Occipital lobe (tissue), 2 donors: ENCODE data around the gene PHLPP1. TPM values are rescaled to one million over a fixed set of nuclear protein-coding genes. Genes with fewer than 3 reads are reported as not detected.
A peak's percentile ranks its signal among the peaks of the same experiment; 100 is the strongest.
"Not testable (repeated sequence)": the region's sequence is repeated elsewhere in the genome, so short reads cannot be mapped to it uniquely, and the experiment has no call there.

Source experiments
- DNase-seq: peaks from one replicate; lab custom pipeline; 2025; lab: John Stamatoyannopoulos, UW
- total RNA-seq: library from RNA; depleted of rRNA; stranded (reverse); fragments of >200 nt; gene quantifications from one replicate; pipeline ENCODE4 v1.2.3, GENCODE V29; 2014

PHLPP1 gene
- total RNA-seq, 1 donor from 2014 or later: 22.6 TPM

DNA sequence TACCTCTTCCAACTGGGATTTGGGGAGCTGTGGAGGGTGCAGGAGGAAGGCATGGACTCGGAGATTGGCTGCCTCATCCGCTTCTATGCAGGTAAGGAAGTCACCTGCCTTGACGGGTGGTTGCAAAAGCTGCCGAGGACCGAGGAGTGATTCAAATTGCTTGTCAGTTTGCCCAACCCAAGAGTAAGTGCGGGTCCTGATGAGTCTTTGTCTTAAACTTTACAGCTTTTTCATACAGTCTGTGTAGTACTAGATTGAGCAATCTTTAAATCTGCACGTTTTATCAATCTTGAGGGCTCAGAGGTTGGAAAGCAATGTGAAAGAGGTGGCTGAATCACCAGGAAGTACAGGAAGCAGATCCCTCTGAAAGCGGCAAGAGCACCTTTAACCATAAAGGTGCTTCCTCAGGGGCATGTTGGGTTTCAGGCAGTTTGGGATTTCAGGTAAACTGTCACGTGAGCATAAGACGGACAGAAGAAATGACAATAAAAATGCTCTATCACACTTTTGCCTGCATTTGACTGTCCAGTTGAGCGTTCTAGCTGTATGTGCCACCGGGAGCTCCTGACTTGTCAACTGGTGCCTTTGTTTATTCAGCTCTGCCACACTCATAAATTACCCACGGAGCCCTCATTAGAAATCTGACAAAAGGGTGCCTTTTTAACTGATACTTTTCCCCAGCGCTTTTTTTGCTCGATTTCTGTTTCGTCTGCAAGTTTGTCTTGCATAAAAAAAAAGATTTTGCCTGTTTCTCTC, 2.0 kb downstream of the PHLPP1 start:
- DNase-seq: peak; percentile 15

DNA sequence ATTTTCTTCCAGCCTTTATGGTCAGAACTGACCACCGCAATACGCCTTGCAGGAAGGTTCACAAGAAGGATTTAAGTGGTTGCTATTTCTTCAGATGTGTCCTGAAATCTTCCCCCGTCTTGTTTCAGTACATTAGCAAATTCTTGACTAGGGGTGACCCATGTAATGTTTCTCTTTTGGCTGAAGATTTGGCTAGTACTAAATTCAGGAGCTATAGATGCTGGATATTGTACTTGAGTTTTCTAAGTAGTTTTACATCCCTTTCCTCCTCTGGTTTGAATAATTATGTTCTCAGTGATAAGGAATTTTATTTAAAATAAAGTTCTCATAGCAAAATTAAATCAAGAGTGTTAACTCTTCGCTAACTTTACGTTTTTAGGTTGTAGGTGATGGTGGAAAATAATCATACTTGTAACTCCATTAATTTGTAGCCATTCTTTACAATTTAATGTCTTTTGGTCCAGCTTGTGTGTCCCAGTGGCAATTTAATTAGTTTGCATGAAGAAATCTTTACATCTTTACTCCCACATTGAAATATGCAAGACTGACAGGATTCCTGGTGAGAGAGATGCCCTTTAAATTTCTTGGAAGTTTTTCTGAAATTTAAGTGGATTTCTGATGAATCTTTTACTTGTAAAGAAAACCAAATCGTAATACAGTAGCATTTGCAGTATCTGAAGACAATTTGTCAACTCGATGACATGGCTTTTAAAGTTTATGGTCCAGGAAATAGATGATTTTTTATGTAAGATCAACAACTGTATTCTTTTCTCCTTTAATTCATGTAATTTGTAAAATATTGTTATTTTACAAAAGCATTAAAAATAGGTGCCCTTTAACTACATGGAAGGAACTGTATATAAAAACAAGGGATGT, 2.8 kb downstream of the PHLPP1 start:
- DNase-seq: no peak

- DNase-seq: no peak
Measured at GRCh38 chr18:62720048-62720447, 4.7 kb downstream of the PHLPP1 start.

DNA sequence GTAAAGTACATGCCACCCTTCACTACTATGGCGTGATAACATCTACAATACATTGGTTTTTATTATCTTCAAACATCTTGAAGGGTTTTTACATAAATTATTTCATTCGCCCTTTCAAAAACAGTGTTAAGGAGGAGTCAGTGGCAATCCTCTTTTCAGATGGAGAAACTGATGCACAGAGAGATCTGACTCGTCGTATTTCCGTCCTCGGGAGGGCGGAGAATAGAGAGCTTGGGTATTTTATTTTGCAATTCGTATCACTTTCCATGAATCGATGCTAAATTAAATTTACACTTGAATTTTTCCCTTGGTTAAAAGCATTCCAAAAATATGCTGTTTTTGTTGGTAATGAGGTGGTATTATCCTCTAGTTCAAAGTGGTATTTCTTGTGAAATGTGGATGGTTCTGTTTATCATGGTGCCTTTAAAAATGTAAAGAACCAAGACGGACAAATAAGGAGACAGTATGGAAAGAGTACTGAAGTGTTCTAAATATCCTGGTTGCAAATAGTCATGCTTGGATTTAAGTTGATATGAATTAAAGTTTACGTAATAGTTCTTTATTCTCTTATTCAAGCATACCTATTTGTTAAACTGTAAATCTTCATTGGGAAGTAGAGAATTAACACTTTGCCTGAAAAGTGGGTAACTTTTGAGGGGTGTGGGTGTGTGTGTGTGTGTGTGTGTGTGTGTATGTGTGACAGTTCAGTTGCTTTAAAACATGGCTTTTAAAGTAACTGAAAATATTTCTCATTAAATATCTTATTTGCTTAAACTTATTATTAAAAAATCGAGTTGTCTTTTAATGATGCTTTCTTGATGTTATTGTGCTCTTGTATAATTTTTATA, 5.6 kb downstream of the PHLPP1 start:
- no peak for DNase-seq

GRCh38 chr18:62721839-62722795, 6.8 kb downstream of the PHLPP1 start:
- DNase-seq: no peak

DNA sequence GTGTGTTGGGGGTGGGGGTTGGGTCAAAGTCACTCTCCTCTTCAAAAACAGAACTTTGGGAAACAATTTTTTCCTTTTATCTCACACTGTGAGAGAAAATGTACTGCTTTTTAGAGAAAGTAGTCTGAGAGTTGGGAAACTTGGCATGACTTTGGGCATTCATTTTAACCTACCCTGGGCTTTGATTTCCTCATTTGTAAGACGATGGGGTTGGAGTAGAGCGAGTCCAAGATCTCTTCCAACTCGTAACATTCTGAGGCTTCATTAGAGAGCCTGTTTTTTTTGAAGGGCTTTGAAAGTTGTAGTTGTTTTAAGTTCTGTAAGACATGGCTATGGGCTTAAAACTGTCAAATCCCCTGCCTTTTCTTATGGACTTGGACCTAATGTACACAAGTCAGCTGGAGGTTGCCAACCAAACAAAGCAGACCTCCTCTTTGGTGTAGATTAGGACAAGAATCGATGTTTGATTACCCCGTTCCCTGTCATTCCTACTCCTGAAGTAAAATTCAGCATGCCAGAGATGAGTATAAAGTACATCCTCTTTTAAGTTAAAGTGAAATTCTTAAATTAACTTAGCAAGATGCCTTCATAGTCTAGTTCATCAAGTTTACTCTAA, 8.4 kb downstream of the PHLPP1 start:
- DNase-seq: no peak

DNA sequence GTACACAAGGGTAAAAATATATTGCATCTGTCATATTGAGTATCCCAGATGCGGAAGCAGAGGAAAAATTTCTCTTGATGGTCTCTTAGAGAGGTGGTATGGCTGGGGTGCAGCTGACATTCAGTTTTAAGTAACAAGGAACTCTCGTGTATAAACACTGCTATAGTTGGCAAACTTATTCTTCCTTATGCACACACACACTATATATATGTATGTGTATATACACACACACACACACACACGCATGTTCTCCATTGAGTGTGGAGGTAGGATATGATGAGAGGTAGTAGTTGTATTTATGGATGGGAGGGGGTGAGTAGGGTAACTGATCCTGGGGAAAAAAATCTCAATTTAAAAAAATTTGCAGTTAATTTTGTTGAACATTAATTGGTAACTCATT, 10.6 kb downstream of the PHLPP1 start:
- no peak for DNase-seq

DNA sequence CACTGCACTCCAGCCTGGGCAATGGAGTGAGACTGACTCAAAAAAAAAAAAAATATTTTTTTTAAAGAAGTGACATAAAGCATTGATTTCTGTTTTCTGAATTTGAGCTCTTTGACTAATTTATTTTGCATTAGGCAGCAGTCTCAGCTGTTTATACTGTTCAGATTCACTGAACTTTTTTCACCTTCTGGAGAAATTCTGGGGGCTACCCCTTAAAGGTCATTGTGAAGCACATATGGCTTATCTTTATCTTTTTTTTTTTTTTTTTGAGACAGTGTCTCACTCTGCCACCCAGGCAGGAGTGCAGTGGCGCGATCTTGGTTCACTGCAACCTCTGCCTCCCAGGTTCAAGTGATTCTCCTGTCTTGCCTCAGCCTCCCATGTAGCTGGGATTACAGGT, 12.9 kb downstream of the PHLPP1 start:
- DNase-seq: no peak

DNA sequence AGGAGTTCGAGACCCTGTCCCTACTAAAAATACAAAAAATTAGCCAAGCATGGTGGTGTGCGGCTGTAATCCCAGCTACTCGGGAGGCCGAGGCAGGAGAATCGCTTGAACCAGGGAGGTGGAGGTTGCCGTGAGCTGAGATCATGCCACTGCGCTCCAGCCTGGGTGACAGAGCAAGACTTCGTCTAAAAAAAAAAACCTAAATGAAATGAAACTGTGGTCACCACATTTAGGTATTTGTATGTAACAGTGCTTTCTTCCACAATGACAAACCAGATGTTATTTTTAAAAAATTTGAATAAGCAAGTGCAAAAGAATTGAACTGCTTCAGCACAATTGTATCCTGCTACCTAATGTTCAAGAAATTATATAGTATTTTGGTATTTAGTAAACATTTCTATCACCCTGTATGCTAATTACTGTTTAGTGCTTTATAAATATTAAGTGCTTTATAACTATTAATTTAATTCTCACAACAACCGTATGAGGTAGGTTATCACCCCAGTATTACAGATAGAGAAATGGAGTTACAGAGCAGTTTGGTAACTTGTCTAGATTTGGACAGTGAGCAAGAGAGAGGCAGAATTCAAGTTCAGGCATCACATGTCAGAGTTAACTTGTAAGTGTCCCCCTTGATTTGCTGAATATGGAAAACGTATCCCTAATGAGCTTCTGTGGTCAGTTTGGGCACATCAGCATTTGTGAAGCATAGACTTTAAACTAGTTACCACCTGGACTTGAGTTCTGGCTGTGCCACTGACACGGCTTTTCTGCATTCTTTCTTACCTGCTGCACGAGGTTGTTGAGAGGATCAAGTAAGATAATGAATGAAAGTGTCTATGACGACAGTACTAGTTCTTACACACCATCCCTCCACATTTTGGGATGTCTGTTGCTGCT, 14.4 kb downstream of the PHLPP1 start:
- no peak for DNase-seq

GRCh38 chr18:62730941-62731340, 15.6 kb downstream of the PHLPP1 start:
- no peak for DNase-seq

DNA sequence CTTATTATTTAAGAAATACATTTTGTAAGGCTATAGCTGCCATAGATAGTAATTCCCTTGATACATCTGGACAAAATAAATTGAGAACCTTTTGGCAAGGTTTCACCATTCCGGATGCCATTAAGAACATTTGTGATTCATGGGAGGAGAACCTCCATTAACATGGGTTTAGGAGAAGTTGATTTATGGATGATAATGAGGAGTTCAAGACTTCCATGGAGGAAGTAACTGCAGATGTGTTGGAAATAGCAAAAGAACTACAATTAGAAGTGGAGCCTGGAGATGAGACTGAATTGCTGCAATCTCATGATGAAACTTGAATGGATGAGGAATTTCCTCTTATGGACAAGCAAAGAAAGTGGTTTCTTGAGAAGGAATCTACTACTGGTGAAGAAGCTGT, 17.3 kb downstream of the PHLPP1 start:
- DNase-seq: no peak

DNA sequence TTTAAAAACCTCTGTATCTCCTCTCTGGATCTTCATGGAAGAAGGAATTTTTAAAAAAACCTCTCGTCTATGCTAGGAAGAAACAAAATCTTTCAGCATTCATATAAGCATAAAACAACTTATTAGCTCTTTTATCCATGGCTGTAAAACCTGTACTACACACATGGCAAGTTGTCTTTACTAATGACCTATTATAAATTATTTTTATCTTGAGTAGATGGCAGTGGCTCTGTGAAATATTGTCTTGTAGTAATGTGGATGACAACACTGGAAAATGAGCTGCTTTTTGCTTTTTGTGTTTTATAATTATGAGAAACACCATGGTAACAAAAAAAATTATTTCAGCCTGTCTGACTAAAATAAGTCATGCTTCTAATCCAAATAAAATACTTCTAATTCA, 18.9 kb downstream of the PHLPP1 start:
- no peak for DNase-seq

DNA sequence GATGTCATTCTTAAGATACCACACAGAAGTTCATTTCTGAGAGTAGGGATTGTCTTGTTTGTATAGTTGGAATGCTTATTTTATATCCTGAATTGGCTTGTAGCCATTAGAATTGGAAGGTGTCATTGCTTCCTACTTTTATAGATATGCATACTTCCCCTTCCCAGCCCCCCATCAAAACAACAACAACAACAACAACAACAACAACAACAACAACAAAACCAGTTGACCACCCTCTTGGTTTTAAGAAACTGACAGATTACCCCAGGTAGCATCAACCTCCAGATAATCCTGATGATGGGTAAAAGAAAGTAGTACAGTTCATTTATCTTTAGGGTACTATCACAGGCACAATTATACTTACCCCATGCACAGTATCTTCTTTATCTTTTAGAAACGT, 20.0 kb downstream of the PHLPP1 start:
- no peak for DNase-seq

GRCh38 chr18:62736077-62736855, 20.9 kb downstream of the PHLPP1 start:
- no peak for DNase-seq

GRCh38 chr18:62737241-62737873, 22.0 kb downstream of the PHLPP1 start:
- DNase-seq: no peak

DNA sequence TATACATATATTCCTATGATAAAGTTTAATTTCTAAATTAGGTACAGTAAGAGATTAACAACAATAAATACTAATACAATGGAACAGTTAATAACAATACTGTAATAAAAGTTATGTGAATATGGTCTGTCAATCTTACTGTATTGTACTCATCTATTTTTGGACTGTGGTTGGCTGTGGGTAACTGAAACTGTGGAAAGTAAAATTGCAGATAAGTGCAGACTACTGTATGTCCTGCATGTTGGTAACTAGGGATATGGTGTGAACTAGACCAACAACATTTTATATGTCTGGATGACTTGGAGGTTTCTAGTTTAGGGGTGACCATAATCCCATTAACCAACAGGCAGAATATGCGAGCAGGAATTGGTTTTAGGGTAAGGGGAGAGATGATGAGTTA, 23.3 kb downstream of the PHLPP1 start:
- no peak for DNase-seq

DNA sequence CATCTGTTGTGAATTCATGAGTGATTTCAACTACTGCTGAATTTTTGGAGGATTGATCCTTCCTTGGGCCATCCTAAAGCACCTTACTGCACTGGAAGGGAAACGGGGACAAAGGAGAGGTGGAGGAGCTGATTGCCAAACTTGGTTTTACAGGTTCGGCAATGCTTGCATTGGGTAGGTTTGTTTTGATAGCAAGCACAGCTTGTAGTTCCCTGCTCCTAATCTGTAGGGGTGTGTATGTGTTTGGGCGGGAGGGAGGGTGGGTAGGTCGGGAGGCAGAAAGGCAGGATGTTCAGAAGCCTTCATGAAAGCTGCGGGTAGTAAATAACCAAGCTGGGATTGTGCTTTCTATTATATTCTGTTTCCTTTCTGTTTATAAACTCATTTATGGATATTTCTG, 24.6 kb downstream of the PHLPP1 start:
- DNase-seq: no peak

GRCh38 chr18:62740650-62741049, 25.3 kb downstream of the PHLPP1 start:
- DNase-seq: not testable (repeated sequence)
